IPS-18c (cell line): ENCODE data around the gene SSR2.
A peak's percentile ranks its signal among the peaks of the same experiment; 100 is the strongest.

Experiments used
- H3K4me3 ChIP-seq: 2 replicates; pipeline ENCODE4 v1.7.0; 2013; ENCODE audit warnings: low read depth, mild to moderate bottlenecking, low read length, moderate library complexity; ENCODE audit not compliant: insufficient read depth
- H3K9me3 ChIP-seq: one replicate; pipeline ENCODE4 v1.6.1; 2013; ENCODE audit warnings: mild to moderate bottlenecking, low read length, moderate library complexity; ENCODE audit not compliant: control insufficient read depth, insufficient read depth

SSR2 gene

GRCh38 chr1:155981266-155982088 lies 39.3 kb downstream of the SSR2 start:
- Histone ChIP-seq H3K9me3 (no peaks in the 10 kb centered on the region), H3K4me3 (no peak overlapping the region)

DNA sequence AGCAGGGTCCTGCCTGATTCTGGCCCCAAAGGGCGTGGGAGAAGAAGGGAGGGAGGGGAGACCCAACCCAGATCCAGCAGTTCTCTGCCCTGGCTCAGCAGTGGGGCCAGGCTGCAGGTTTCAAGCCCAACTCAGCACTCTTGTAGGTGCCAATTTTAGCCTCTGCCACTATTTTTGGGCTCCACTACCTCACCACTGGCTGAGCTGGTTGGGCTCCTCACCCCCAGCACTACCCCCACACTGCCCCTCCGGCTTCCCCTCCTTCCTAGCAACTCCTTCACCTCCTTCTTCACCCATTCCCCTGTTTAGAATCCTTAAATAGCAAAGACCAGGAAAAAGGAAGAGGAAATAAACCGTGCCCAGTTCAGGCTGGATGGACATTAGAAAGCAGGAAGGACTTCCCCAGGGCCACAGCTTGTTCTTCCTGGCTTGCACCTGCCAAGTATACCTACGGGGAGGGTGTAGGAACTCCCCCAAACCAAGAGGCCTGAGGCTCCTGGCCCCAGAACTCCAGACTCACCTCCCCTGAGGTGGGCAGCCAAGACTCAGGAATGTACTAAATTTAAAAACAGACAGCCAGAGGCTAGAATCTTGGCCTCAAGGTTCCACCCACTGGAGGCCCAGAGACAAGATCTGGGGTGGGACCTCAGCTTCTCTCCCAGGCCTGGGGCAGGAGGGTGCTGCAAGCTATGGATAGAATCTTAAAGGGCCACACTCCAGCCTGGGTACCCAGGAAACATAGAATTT lies 41.0 kb downstream of the SSR2 start:
- no peaks in the 10 kb centered on the region for H3K9me3 ChIP-seq
- H3K4me3 ChIP-seq: 0 out of 2 replicates have a peak overlapping the region, but pooled peaks have one; percentile 94

DNA sequence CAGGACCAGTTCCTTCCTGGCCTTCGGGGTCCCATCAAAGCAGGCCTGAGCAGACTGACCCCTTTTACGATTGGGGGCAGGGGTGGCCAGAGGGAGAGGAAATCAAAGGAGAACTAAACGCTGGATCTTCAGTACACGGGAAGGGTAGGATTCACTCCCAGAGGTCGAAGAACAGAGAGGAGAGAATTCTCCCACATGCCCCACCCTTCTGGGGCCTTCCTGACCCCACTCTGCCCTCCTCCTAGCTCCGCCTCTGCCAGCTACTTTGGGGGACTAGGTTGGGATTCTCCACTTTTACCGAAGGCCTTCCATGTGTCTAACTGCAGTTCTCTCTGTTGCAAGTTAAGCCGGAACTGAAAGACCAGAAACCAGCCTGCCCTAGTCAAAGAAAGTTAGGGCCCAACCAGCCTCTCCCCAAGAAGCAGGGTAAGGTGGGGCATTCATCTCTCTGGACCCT lies 41.8 kb downstream of the SSR2 start:
- H3K4me3 ChIP-seq: peak overlapping the region; percentile 94
- H3K9me3 ChIP-seq: no peaks in the 10 kb centered on the region

DNA sequence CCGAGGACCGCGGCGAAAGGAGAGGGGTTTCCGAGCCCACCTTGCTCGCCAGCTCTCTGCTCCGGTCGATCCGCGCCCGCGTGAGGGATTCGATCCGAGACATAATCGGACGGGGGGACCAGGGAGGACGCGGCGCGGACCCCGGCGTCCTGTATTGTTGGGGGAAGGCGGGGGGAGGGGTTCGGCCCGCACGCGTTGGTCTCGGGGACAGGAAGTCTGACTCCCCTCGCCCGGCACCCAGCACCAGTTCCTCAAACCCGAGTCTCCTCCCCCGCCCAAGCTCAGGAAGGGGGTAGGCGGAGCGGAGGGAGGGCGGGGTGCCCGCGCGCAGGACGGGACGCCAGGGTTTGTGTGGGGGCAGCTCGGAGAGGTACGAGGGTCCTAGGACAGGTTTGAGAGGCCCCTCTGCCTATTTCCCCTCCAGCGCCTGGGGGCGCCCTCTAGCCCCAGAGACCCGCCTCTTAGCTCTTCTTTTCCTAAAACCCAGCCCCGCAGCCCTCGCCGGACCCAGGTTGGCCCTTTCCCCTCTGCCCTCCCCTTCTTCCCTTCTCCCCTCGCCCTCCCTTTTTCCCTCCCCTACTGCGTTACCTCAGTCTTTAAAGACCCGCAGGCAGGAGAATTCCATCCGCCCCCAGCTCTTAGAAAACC lies 42.3 kb downstream of the SSR2 start, which contains the start of gene ARHGEF2:
Gene ARHGEF2, minus strand, starts transcription at position 223 of the 648 bp plus-strand sequence. Its CDS starts 120 bp downstream, at position 103.
- H3K4me3 ChIP-seq: peak within 1 kb of the TSS; percentile 94

DNA sequence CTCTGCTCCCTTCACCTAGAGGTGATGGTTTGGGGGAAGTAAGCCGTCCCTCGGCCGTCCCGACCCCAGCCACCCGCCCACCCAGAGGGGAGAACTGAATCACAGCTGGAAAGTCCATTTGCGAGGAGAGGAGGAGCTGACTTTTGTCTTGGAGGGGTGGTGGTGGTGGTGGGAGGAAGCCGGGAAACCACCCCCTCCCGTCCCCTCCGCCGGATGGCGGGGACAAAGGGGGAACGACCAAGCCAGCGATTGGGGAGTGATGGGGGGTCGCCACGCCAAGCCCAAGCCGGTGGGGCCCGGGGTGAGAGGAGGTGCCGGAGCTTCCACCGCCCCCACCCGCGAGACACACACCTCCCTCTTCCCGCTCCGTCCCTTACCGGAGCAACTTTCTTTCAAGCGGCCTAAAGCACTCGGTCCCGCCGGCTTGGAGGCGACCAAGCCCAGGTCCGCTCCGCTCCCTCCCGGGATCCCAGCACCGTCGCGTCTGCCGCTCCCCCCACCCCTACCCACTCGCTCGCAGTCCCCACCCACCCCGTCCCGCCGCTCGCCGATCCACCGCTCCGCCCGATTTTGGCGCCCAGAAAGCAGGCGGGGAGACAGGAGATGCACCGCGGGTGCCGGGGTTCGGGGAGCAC lies 42.9 kb downstream of the SSR2 start:
- Histone ChIP-seq H3K4me3 (peak overlapping the region; percentile 94), H3K9me3 (no peaks in the 10 kb centered on the region)

More for the DNA sequence above, 42.3 kb downstream of the SSR2 start, which contains the start of gene ARHGEF2:
- no peaks in the 10 kb centered on the region for H3K9me3 ChIP-seq

DNA sequence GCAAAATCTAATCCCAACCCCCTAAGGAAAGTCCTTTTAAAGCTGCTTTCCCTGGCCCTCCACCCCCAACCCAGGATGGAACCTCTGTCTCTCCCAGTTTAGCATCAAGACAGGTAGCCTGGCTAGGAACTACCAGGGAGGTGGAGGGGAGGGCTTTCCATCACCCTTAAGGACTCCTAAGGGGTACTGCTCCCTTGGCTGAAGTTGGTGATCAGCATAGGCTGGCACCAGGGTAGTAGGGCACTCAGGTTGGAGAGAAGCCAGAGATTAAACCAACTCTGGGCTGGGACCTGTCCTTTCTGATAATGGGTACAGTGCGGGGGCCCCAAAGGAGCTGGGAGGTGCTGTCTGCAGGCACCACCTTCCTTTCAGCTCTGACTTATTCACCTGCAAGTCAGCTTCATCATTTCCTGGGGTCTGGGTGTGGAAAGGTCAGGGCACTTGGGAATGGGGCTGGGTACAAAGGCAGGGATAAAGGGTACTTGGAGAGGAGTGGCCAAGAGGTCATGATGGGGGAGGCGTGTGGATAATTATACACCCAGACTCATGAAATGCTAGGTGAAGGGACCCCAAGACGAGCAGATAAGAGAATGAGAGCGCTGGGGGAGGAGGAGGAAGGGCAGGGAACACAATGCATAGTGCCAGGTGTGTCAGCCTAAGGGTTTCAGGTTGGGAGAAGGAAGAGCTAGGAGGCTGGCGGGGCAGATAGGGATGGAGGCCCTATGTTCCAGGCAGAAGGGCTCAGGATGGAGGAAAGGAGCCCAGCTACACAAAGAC lies 43.6 kb downstream of the SSR2 start:
- Histone ChIP-seq H3K9me3 (no peaks in the 10 kb centered on the region), H3K4me3 (peak overlapping the region; percentile 94)

- Histone ChIP-seq H3K9me3 (no peaks in the 10 kb centered on the region), H3K4me3 (peak overlapping the region; percentile 94)
Measured at GRCh38 chr1:155976062-155976912, 44.5 kb downstream of the SSR2 start.

DNA sequence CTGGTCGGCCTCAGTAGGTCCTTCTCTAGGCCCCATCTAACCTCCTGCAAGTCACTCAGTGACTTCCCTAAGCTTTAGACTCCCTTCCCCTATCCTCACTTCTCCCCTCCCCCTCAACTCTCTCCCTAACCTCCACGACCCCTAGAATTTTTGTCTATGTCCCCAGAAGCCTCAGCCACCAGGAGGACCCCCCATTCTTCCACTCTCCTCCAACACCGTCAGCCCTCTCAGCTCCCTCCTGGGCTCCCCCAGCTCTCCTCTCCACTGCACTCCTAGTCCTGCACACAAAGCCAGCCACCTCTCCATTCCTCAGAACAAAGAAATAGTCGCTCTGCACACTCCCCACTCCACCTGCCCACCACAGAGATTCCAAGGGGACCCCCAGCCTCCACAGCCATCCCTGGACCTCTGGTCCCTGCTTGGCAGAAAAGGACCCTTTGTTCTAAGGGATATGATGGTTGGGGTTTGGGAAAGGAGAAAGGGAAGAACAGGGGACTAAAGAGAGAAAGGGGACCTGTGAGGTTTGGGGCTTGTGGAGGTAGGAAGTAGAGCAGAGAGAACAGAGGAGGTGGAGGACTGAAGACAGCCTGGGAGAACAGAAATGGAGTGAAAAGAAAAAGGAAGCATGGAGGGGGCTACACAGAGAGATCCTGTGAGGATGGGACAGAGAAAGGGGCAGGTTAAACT lies 45.2 kb downstream of the SSR2 start:
- no peaks in the 10 kb centered on the region for H3K9me3 ChIP-seq
- peak overlapping the region; percentile 94 for H3K4me3 ChIP-seq

- Histone ChIP-seq H3K4me3 (no peak overlapping the region), H3K9me3 (no peaks in the 10 kb centered on the region)
Measured at GRCh38 chr1:155974208-155975115, 46.3 kb downstream of the SSR2 start.

- no peak overlapping the region for H3K4me3 ChIP-seq
- H3K9me3 ChIP-seq: no peaks in the 10 kb centered on the region
Measured at GRCh38 chr1:155973723-155974122, 47.0 kb downstream of the SSR2 start.

GRCh38 chr1:155971910-155972809 lies 48.6 kb downstream of the SSR2 start:
- H3K9me3 ChIP-seq: no peaks in the 10 kb centered on the region
- no peak overlapping the region for H3K4me3 ChIP-seq

GRCh38 chr1:155970531-155971167 lies 50.1 kb downstream of the SSR2 start:
- no peaks in the 10 kb centered on the region for H3K9me3 ChIP-seq
- no peak overlapping the region for H3K4me3 ChIP-seq

- Histone ChIP-seq H3K4me3 (no peak overlapping the region), H3K9me3 (no peaks in the 10 kb centered on the region)
Measured at GRCh38 chr1:155969377-155969791, 51.4 kb downstream of the SSR2 start.
